Left colon (tissue), 2 donors: ENCODE results near the gene OSBPL6. TPM values are rescaled to one million over a fixed set of nuclear protein-coding genes. Genes with fewer than 3 reads are reported as not detected.

Source experiments
- ATAC-seq: fragments of 200-7000 bp; cut with Tn5 transposase; one replicate; pipeline ENCODE4 v1.9.1; 2020; ENCODE audit warnings: mild to moderate bottlenecking, moderate library complexity
- DNase-seq, 2 donors: peaks; one replicate each; pipeline ENCODE4 v3.0.0-alpha.2; 2020
- intact Hi-C, 2 donors: fragments of 100-400 bp; cut with DNase I in 1 of 2; cut with micrococcal nuclease in 1 of 2; formaldehyde crosslinking; loops; one replicate each; pipeline versions ENCODE4 v1.11.2 to v1.14.0; 2022; cut with DNase I, micrococcal nuclease
- total RNA-seq, 2 donors: library from RNA; stranded (reverse); fragmentation: NEBNext Ultra II Directional; extraction: Animal tissue kit (Norgen Biotek cat#: 25700); gene quantifications; one replicate each; pipeline ENCODE4 v1.2.1, GENCODE V29; 2021
- donor health status: DM: no; HTN: no; CAD: no.
- donor health status: DM: yes; HTN: yes; CAD: no.

The OSBPL6 gene
- total RNA-seq, 2 donors from 2014 or later, result 1.8 to 1.9 TPM

- intact Hi-C loops, result no loop called here
Observed at GRCh38 chr2:178365116-178365515, 170.8 kb downstream of the OSBPL6 start.

GRCh38 chr2:178366412-178366811, 172.1 kb downstream of the OSBPL6 start:
- intact Hi-C loops, result no loop called here
- ATAC-seq (no peak), DNase-seq (no peak)

More at GRCh38 chr2:178365116-178365515, 170.8 kb downstream of the OSBPL6 start:
- ATAC-seq, result no peak
- no peak for DNase-seq

- intact Hi-C loops, result no loop called here
- ATAC-seq, result no peak
Observed at GRCh38 chr2:178367344-178367743, 173.0 kb downstream of the OSBPL6 start.

GRCh38 chr2:178374865-178375264, 180.6 kb downstream of the OSBPL6 start:
- no peak for ATAC-seq
- intact Hi-C loops, result no loop called here
- DNase-seq, result no peak

More at GRCh38 chr2:178367344-178367743, 173.0 kb downstream of the OSBPL6 start:
- no peak for DNase-seq

GRCh38 chr2:178377046-178377445, 182.7 kb downstream of the OSBPL6 start:
- ATAC-seq (no peak), DNase-seq (no peak)
- intact Hi-C loops, result no loop called here

- intact Hi-C loops, result no loop called here
- DNase-seq (no peak), ATAC-seq (no peak)
Observed at GRCh38 chr2:178379162-178380004, 185.1 kb downstream of the OSBPL6 start.

GRCh38 chr2:178380763-178381162, 186.5 kb downstream of the OSBPL6 start:
- ATAC-seq (no peak), DNase-seq (no peak)
- intact Hi-C loops, result no loop called here

GRCh38 chr2:178383718-178384117, 189.4 kb downstream of the OSBPL6 start:
- intact Hi-C loops, result no loop called here
- DNase-seq (no peak), ATAC-seq (no peak)

GRCh38 chr2:178385595-178386148, 191.4 kb downstream of the OSBPL6 start:
- intact Hi-C loops, result no loop called here
- ATAC-seq (no peak), DNase-seq (no peak)

GRCh38 chr2:178386986-178387597, 192.8 kb downstream of the OSBPL6 start:
- ATAC-seq, result no peak
- intact Hi-C loops, result no loop called here
- DNase-seq, result no peak

GRCh38 chr2:178388287-178388686, 194.0 kb downstream of the OSBPL6 start:
- no peak for ATAC-seq

GRCh38 chr2:178391701-178392100, 197.4 kb downstream of the OSBPL6 start:
- ATAC-seq, result no peak
- no peak for DNase-seq
- intact Hi-C loops, result no loop called here

More at GRCh38 chr2:178388287-178388686, 194.0 kb downstream of the OSBPL6 start:
- intact Hi-C loops, result no loop called here
- no peak for DNase-seq

GRCh38 chr2:178392215-178392614, 197.9 kb downstream of the OSBPL6 start:
- intact Hi-C loops, result no loop called here
- DNase-seq (no peak), ATAC-seq (no peak)

GRCh38 chr2:178394859-178395258, 200.5 kb downstream of the OSBPL6 start:
- intact Hi-C loops, result no loop called here
- no peak for DNase-seq
- ATAC-seq, result no peak

GRCh38 chr2:178395295-178395694, 201.0 kb downstream of the OSBPL6 start:
- ATAC-seq, result no peak
- intact Hi-C loops, result no loop called here

GRCh38 chr2:178395941-178396570, 201.7 kb downstream of the OSBPL6 start:
- ATAC-seq (no peak), DNase-seq (no peak)

More at GRCh38 chr2:178395295-178395694, 201.0 kb downstream of the OSBPL6 start:
- DNase-seq, result no peak

GRCh38 chr2:178397002-178397605, 202.8 kb downstream of the OSBPL6 start:
- intact Hi-C loops, result no loop called here
- DNase-seq (no peak), ATAC-seq (peak; percentile 63)

More at GRCh38 chr2:178395941-178396570, 201.7 kb downstream of the OSBPL6 start:
- intact Hi-C loops, result no loop called here

GRCh38 chr2:178401994-178402437, 207.7 kb downstream of the OSBPL6 start:
- intact Hi-C loops, result no loop called here
- ATAC-seq, result no peak

More at GRCh38 chr2:178401994-178402437, 207.7 kb downstream of the OSBPL6 start:
- no peak for DNase-seq
